PFSK-1 (cell line): ENCODE data around the gene TRAF3IP3.

Experiments
- FOXP2 ChIP-seq: optimal IDR thresholded peaks from 2 replicates; pipeline ENCODE3; 2011; ENCODE audit warnings: borderline replicate concordance, control low read depth, inconsistent platforms; ENCODE audit not compliant: insufficient read depth; ENCODE audit errors: extremely low read length, extremely low read depth
- POLR2AphosphoS5 ChIP-seq: IDR thresholded peaks from 2 replicates; pipeline ENCODE4 v1.6.1; 2012; ENCODE audit warnings: low read depth, mild to moderate bottlenecking, control low read depth, low read length, moderate library complexity
- REST ChIP-seq, 2 experiments: IDR thresholded peaks; 2 replicates each; pipeline versions ENCODE4 v1.6.1 to v1.8.0; 2011 to 2012; ENCODE audit warnings: low read depth in 2 of 2, low read length in 2 of 2, control low read depth in 1 of 2, inconsistent platforms in 1 of 2, mild to moderate bottlenecking in 1 of 2, moderate library complexity in 1 of 2; ENCODE audit not compliant: insufficient read depth in 1 of 2
- SIN3A ChIP-seq: IDR thresholded peaks from 2 replicates; pipeline ENCODE4 v1.6.1; 2012; ENCODE audit warnings: mild to moderate bottlenecking, low read length, moderate library complexity, borderline replicate concordance; ENCODE audit not compliant: insufficient read depth
- TAF1 ChIP-seq: IDR thresholded peaks from 2 replicates; pipeline ENCODE4 v1.6.1; 2012; ENCODE audit warnings: low read length, control low read depth, borderline replicate concordance; ENCODE audit not compliant: insufficient read depth

TRAF3IP3 gene

GRCh38 chr1:209749670-209750323, 6.1 kb upstream of the TRAF3IP3 start:
- no peak for TF ChIP-seq FOXP2
- no peak for TF ChIP-seq TAF1
- TF ChIP-seq REST (IDR thresholded peaks at IDR 0.05; ENCODE audit: insufficient read depth in 1 of 2, low read depth in 2 of 2, low read length in 2 of 2) = no peak

GRCh38 chr1:209751627-209752231, 4.1 kb upstream of the TRAF3IP3 start:
- TF ChIP-seq REST (IDR thresholded peaks at IDR 0.05; ENCODE audit: insufficient read depth in 1 of 2, low read depth in 2 of 2, low read length in 2 of 2) (no peak), FOXP2 (no peak)

GRCh38 chr1:209752890-209753289, 3.0 kb upstream of the TRAF3IP3 start:
- TF ChIP-seq SIN3A (no peak), FOXP2 (no peak)

GRCh38 chr1:209755256-209755655, 597 bp upstream of the TRAF3IP3 start:
- TF ChIP-seq TAF1 (no peak), REST (IDR thresholded peaks at IDR 0.05; ENCODE audit: insufficient read depth in 1 of 2, low read depth in 2 of 2, low read length in 2 of 2) (no peak), SIN3A (no peak), POLR2AphosphoS5 (no peak), FOXP2 (no peak)

DNA sequence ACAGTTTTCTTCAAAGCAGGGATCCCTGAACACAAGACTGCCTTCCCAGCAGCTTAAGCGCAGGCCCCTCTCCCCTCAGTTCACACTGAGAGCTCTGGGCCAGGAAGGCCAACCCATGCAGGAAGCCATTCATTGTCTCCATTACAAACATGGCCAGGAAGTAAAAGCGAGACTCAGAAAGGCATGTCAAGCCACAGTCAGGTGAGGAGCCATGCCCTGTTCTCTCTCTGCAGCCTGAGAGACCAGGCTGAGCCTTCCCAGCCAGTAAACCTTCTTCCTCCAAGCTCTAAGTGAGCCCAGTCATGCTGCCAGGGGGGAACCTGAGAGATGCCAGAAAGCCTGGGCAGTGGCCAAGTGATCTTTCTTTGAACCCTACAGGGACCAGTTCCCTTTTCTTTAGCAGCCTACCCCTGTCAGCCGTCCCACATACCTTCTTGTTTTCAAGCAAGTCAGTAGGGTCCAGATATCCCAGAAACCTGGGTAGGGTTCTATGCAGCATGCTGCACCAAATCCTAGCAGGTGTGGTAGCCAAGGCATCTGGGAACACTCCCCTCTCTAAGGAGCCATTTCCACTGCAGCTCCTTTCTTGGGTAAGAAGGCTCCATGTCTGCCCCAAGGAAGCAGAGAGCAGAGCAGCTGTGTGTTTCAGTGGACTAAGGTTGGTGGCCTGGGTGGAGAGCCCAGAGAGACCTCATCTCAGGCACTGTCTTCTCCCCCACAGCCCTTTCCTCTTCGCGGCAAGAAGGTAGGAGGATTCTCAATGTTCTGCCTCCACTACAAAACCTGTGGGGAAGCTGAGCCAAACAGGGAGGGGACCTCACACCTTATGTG, 977 bp downstream of the TRAF3IP3 start:
- TF ChIP-seq TAF1 = no peak
- TF ChIP-seq FOXP2 = no peak
- no peak for TF ChIP-seq SIN3A
- no peak for TF ChIP-seq REST (IDR thresholded peaks at IDR 0.05; ENCODE audit: insufficient read depth in 1 of 2, low read depth in 2 of 2, low read length in 2 of 2)
- TF ChIP-seq POLR2AphosphoS5 = no peak
